ENCODE data around the gene CDK11B. TPM values are rescaled to one million over a fixed set of nuclear protein-coding genes. Genes with fewer than 3 reads are reported as not detected.
"Not testable (repeated sequence)": the region's sequence is repeated elsewhere in the genome, so short reads cannot be mapped to it uniquely, and the experiment has no call there.

CDK11B gene
- total RNA-seq, 1 donor from 2014 or later = 30.4 TPM

- no peak for DNase-seq (ENCODE audit: low spot score)
- intact Hi-C loops (cut with DNase I) = no loop called here
These were observed 54.3 kb downstream of the CDK11B start for GRCh38 chr1:1604374-1605033.

- DNase-seq (ENCODE audit: low spot score) = no peak
- intact Hi-C loops (cut with DNase I) = no loop called here
These were observed 55.0 kb downstream of the CDK11B start for GRCh38 chr1:1603671-1604373.

GRCh38 chr1:1602968-1603506 lies 55.8 kb downstream of the CDK11B start:
- no peak for DNase-seq (ENCODE audit: low spot score)

GRCh38 chr1:1602304-1602967 lies 56.4 kb downstream of the CDK11B start:
- no peak for DNase-seq (ENCODE audit: low spot score)

More at GRCh38 chr1:1602968-1603506, 55.8 kb downstream of the CDK11B start:
- intact Hi-C loops (cut with DNase I) = no loop called here

GRCh38 chr1:1601564-1602303 lies 57.1 kb downstream of the CDK11B start:
- no peak for DNase-seq (ENCODE audit: low spot score)
- intact Hi-C loops (cut with DNase I) = no loop called here

More at GRCh38 chr1:1602304-1602967, 56.4 kb downstream of the CDK11B start:
- intact Hi-C loops (cut with DNase I) = no loop called here

GRCh38 chr1:1600861-1601563 lies 57.8 kb downstream of the CDK11B start:
- no peak for DNase-seq (ENCODE audit: low spot score)
- intact Hi-C loops (cut with DNase I) = no loop called here

- DNase-seq (ENCODE audit: low spot score) = no peak
- intact Hi-C loops (cut with DNase I) = no loop called here
These were observed 58.6 kb downstream of the CDK11B start, which contains the start of gene FNDC10 for GRCh38 chr1:1599935-1600860. FNDC10 (minus strand) TSS chr1:1600135; CDS start chr1:1600015, 120 bp downstream.

- intact Hi-C loops (cut with DNase I) = no loop called here
- no peak for DNase-seq (ENCODE audit: low spot score)
These were observed 59.5 kb downstream of the CDK11B start for GRCh38 chr1:1599030-1599934.

- no peak for DNase-seq (ENCODE audit: low spot score)
These were observed 60.1 kb downstream of the CDK11B start for GRCh38 chr1:1598720-1599029.

GRCh38 chr1:1598051-1598719 lies 60.6 kb downstream of the CDK11B start:
- intact Hi-C loops (cut with DNase I) = no loop called here
- DNase-seq (ENCODE audit: low spot score) = no peak

More at GRCh38 chr1:1598720-1599029, 60.1 kb downstream of the CDK11B start:
- intact Hi-C loops (cut with DNase I) = no loop called here

GRCh38 chr1:1597275-1597930 lies 61.4 kb downstream of the CDK11B start:
- no peak for DNase-seq (ENCODE audit: low spot score)
- intact Hi-C loops (cut with DNase I) = no loop called here

- DNase-seq (ENCODE audit: low spot score) = no peak
These were observed 62.1 kb downstream of the CDK11B start for GRCh38 chr1:1596493-1597274.

GRCh38 chr1:1595341-1595740 lies 63.5 kb downstream of the CDK11B start:
- DNase-seq (ENCODE audit: low spot score); intact Hi-C loops (cut with DNase I): not testable (repeated sequence)

More at GRCh38 chr1:1596493-1597274, 62.1 kb downstream of the CDK11B start:
- intact Hi-C loops (cut with DNase I) = no loop called here

- no peak for DNase-seq (ENCODE audit: low spot score)
- intact Hi-C loops (cut with DNase I) = no loop called here
These were observed 64.1 kb downstream of the CDK11B start for GRCh38 chr1:1594602-1595260.
